ENCODE data around the gene SLC25A14. TPM values are rescaled to one million over a fixed set of nuclear protein-coding genes. Genes with fewer than 3 reads are reported as not detected.
A peak's percentile ranks its signal among the peaks of the same experiment; 100 is the strongest.

Gene SLC25A14, protein sequence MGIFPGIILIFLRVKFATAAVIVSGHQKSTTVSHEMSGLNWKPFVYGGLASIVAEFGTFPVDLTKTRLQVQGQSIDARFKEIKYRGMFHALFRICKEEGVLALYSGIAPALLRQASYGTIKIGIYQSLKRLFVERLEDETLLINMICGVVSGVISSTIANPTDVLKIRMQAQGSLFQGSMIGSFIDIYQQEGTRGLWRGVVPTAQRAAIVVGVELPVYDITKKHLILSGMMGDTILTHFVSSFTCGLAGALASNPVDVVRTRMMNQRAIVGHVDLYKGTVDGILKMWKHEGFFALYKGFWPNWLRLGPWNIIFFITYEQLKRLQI
- total RNA-seq, result 19.3 to 19.5 TPM (median 19.5 TPM) in 3 replicates

- peak; percentile 40 to 68 for DNase-seq (ENCODE audit: low spot score in 2 of 2, unreplicated experiment in 2 of 2)
- peak within 1 kb of the TSS; percentile 93 for H3K4me3 Mint-ChIP-seq
- peak within 1 kb of the TSS; percentile 94 for H3K27ac Mint-ChIP-seq
- no peaks in the 10 kb centered on the region for H3K27me3 Mint-ChIP-seq (ENCODE audit: low read depth)
- TF ChIP-seq CTCF (IDR thresholded peaks at IDR 0.05; ENCODE audit: unreplicated experiment), result no peak
- no peaks in the 10 kb centered on the region for H3K36me3 Mint-ChIP-seq
- peaks cover 15% of the 10 kb centered on the region for H3K9me3 Mint-ChIP-seq
- peaks cover 14% of the 10 kb centered on the region for H3K4me1 Mint-ChIP-seq
Measured at GRCh38 chrX:130339408-130340222, at the start of gene SLC25A14. SLC25A14 (plus strand) TSS chrX:130339919; CDS start chrX:130340279, 360 bp downstream.

DNA sequence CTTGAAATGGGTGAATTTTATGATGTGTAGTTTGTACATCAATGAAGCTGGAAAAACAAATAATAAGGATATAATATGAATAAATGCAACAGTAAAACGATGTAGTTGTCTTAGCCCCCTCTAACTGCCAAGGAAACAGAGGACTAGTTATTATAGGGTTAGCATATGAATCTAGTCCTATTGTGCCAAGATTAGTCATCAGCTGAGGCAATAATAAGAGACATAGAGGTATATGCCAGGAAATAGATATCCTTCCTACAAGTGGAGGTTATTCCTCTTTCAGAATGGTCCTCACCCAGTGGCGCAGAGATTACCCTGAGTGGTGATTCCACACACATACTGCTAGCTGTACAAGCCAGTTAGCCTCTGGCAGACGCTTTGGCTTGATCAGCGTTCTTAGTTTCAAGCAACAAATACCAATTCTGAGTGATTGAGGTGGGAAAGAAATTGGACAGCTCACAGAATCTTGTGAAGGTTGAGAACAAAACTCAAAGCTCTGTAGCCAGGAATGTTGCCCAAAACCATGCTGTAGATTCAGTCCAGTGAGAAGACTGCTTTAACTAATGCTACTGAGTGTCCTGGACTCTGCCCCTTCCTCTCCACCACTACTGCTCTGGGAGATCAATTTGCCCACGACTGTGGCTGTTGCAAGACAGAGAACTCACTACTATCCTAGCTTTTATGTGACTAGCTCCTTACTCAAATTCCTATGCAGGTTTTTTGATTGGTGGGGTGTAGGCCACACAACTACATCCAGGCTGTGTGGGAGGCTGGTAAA, 44.0 kb upstream of the SLC25A14 start:
- Mint-ChIP-seq H3K36me3 (no peaks in the 10 kb centered on the region), H3K27ac (no peak overlapping the region), H3K9me3 (peaks cover 17% of the 10 kb centered on the region), H3K4me1 (peaks cover 2% of the 10 kb centered on the region), H3K4me3 (no peak overlapping the region), H3K27me3 (ENCODE audit: low read depth) (no peaks in the 10 kb centered on the region)
- DNase-seq (ENCODE audit: low spot score in 2 of 2, unreplicated experiment in 2 of 2), result no peak
- no peak for TF ChIP-seq CTCF (IDR thresholded peaks at IDR 0.05; ENCODE audit: unreplicated experiment)

DNA sequence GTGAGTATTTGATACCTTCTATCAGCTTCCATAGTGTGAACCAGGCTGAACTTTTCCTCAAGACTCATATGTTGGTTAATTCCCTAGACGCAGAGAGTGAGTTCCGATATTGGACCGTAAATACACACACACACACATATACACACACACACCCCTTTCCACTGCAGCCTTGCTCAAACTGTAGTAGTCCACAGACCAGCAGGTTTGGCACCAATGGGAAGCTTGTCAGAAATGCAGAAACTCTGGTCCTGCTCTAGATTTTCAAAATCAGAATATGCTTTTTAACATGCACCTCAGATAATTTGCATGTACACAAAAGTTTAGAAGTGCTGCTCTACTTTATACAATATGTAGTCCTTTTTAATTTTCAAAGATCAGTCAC, 43.4 kb upstream of the SLC25A14 start:
- no peak for TF ChIP-seq CTCF (IDR thresholded peaks at IDR 0.05; ENCODE audit: unreplicated experiment)
- no peak overlapping the region for H3K27ac Mint-ChIP-seq
- H3K4me1 Mint-ChIP-seq, result peaks cover 2% of the 10 kb centered on the region
- H3K9me3 Mint-ChIP-seq, result peaks cover 19% of the 10 kb centered on the region
- DNase-seq (ENCODE audit: low spot score in 2 of 2, unreplicated experiment in 2 of 2), result no peak
- no peak overlapping the region for H3K4me3 Mint-ChIP-seq
- no peaks in the 10 kb centered on the region for H3K27me3 Mint-ChIP-seq (ENCODE audit: low read depth)
- no peaks in the 10 kb centered on the region for H3K36me3 Mint-ChIP-seq

GRCh38 chrX:130296743-130297142, 43.0 kb upstream of the SLC25A14 start:
- Mint-ChIP-seq H3K4me3 (no peak overlapping the region), H3K4me1 (peaks cover 2% of the 10 kb centered on the region), H3K36me3 (no peaks in the 10 kb centered on the region), H3K27me3 (ENCODE audit: low read depth) (no peaks in the 10 kb centered on the region), H3K9me3 (peaks cover 19% of the 10 kb centered on the region), H3K27ac (no peak overlapping the region)
- DNase-seq (ENCODE audit: low spot score in 2 of 2, unreplicated experiment in 2 of 2), result no peak
- no peak for TF ChIP-seq CTCF (IDR thresholded peaks at IDR 0.05; ENCODE audit: unreplicated experiment)

DNA sequence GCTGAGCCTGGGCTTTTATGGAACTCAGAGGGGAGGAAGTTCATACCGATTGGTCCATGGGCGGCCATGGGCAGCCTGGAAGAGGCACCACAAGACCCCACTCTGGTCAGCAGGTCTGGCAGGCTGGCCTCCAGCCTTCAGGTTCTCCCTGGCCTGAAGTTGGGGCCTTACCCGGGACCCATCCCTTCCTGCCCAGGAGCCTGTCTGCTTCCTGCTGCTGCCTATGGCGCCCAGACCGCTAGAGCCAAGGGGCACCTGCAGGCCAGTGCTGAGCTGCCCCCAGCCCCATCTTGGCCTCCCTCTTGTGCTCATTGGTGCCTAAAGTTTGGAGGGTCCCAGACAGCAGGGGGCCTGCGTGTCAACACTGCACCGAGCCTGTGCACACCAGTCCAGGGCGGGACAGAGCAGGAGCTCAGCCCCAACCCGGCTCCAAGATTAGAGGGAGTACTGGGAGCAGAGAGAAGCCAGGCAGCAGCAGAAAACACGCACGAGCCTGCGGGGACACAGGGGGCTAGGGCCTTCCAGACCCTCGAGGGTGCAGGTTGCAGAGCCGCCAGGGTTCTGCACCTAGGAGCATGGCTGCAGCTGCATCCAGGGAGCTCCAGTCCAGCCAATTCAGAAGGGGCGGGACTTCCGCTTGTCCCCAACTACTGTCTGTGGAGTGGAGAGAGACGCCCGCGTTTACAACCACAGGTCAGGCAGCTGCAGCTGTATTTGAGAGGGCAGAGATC, 40.3 kb upstream of the SLC25A14 start:
- DNase-seq (ENCODE audit: low spot score in 2 of 2, unreplicated experiment in 2 of 2), result no peak
- no peak for TF ChIP-seq CTCF (IDR thresholded peaks at IDR 0.05; ENCODE audit: unreplicated experiment)
- Mint-ChIP-seq H3K4me3 (no peak overlapping the region), H3K27ac (no peak overlapping the region), H3K36me3 (no peaks in the 10 kb centered on the region), H3K9me3 (peaks cover 15% of the 10 kb centered on the region), H3K27me3 (ENCODE audit: low read depth) (no peaks in the 10 kb centered on the region), H3K4me1 (peaks cover 2% of the 10 kb centered on the region)

Data from mesothelial cell of epicardium (in vitro differentiated cells).